HEK293 (cell line): Measurements from ENCODE around the gene NFIX.

Experiments used
- ATF2 ChIP-seq: fragments of 450-650 bp; formaldehyde crosslinking; IDR thresholded peaks from 2 replicates; pipeline ENCODE4 v1.5.1; 2016; ENCODE audit warnings: missing biosample characterization, missing genetic modification characterization, low read depth
- CTCF ChIP-seq: fragments of 450-650 bp; formaldehyde crosslinking; IDR thresholded peaks from 2 replicates; pipeline ENCODE4 v1.5.1; 2016; ENCODE audit warnings: missing biosample characterization, missing genetic modification characterization
- GLI2 ChIP-seq: fragments of 450-650 bp; formaldehyde crosslinking; IDR thresholded peaks from 2 replicates; pipeline ENCODE4; 2017; ENCODE audit warnings: missing biosample characterization, missing genetic modification characterization, low read depth, borderline replicate concordance
- KLF9 ChIP-seq: fragments of 450-650 bp; formaldehyde crosslinking; IDR thresholded peaks from 2 replicates; pipeline ENCODE4 v1.5.1; 2016; ENCODE audit warnings: missing biosample characterization, missing genetic modification characterization, low read depth
- SP2 ChIP-seq: fragments of 450-650 bp; formaldehyde crosslinking; IDR thresholded peaks from 2 replicates; pipeline ENCODE4 v1.5.1; 2016; ENCODE audit warnings: missing biosample characterization, missing genetic modification characterization
- TRIM28 ChIP-seq: IDR thresholded peaks from 2 replicates; pipeline ENCODE4 v1.6.1; 2011; ENCODE audit warnings: low read length, control low read depth, borderline replicate concordance
- YY2 ChIP-seq: fragments of 450-650 bp; formaldehyde crosslinking; IDR thresholded peaks from 2 replicates; pipeline ENCODE4 v1.5.1; 2016; ENCODE audit warnings: missing biosample characterization, missing genetic modification characterization
- ZNF155 ChIP-seq: fragments of 450-650 bp; formaldehyde crosslinking; IDR thresholded peaks from 2 replicates; pipeline ENCODE4 v1.5.1; 2016; ENCODE audit warnings: missing biosample characterization, missing genetic modification characterization
- ZNF24 ChIP-seq: fragments of 450-650 bp; formaldehyde crosslinking; IDR thresholded peaks from 2 replicates; pipeline ENCODE4 v1.5.1; 2016; ENCODE audit warnings: missing biosample characterization, missing genetic modification characterization
- ZNF704 ChIP-seq: fragments of 450-650 bp; formaldehyde crosslinking; IDR thresholded peaks from 2 replicates; pipeline ENCODE4 v1.5.1; 2016; ENCODE audit warnings: missing biosample characterization, missing genetic modification characterization
- ZNF830 ChIP-seq: fragments of 450-650 bp; IDR thresholded peaks from 2 replicates; pipeline ENCODE4 v1.5.0; 2018; ENCODE audit warnings: missing biosample characterization, missing genetic modification characterization, low read depth, mild to moderate bottlenecking, moderate library complexity

GRCh38 chr19:13034636-13035035, 39.4 kb downstream of the NFIX start:
- TF ChIP-seq ZNF24 (tag by site-specific recombination) (no peak), GLI2 (tag by site-specific recombination) (no peak), SP2 (tag by site-specific recombination) (no peak), TRIM28 (no peak), ZNF155 (tag by site-specific recombination) (no peak), ZNF830 (tag by site-specific recombination) (no peak), CTCF (tag by site-specific recombination) (no peak), ZNF704 (no peak), YY2 (no peak), ATF2 (tag by site-specific recombination) (no peak), KLF9 (tag by site-specific recombination) (no peak)
